IPS-NIHi11 (cell line): ENCODE results near the gene CYLD.
A peak's percentile ranks its signal among the peaks of the same experiment; 100 is the strongest.

Experiments
- DNase-seq: peaks from one replicate; pipeline ENCODE4 v3.0.0; 2012; ENCODE audit warnings: mixed read lengths, low spot score

The CYLD gene

DNA sequence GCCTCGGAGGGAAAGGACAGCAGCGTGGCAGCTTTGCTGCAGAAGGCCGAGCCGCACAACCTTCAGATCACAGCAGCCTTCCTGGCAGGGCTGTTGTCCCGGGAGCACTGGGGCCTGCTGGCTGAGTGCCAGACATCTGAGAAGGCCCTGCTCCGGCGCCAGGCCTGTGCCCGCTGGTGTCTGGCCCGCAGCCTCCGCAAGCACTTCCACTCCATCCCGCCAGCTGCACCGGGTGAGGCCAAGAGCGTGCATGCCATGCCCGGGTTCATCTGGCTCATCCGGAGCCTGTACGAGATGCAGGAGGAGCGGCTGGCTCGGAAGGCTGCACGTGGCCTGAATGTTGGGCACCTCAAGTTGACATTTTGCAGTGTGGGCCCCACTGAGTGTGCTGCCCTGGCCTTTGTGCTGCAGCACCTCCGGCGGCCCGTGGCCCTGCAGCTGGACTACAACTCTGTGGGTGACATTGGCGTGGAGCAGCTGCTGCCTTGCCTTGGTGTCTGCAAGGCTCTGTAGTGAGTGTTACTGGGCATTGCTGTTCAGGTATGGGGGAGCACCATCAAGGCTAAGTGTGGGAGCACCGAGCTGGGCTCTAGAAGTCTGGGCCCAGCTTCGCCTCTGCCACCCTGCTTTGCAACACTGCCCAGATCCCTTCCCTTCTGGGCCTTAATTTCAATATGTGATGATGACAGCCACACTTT is 29.9 kb upstream of the CYLD start:
- no peak for DNase-seq

DNA sequence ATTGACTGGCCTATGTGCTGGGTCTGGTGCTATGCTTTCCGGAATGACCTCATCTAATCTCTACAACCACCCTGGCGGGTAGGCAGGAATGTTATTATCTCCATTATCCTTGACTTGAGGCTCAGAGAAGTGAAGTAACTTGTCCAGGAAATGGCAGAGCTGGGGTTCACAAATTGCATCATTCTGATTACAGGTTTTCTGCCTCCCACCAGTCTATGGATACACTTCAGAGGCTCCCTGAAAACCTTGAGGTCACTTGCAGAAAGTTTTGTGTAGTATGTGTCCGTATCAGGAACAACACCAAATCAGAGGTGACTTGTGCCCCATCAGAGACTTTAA is 29.4 kb upstream of the CYLD start:
- DNase-seq, result no peak

DNA sequence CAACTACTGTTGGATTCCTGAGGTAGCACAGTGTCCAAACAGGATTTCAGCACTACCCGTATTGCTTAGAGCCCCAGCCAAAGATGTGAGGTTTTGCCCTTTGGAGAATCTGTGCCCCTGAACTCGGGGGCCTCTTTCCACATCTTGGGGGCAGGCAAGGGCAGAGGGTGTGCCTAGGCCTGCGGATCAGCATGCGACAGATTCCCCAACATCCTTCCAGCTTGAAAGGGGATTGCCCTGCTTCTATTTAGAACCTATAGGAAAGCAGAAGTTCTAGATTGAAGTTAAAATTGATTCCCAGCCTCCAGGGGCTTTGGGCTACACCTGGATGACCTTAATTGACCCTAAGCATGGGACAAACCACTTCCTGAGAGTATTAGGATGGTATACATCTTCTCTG is 28.9 kb upstream of the CYLD start:
- DNase-seq, result no peak

DNA sequence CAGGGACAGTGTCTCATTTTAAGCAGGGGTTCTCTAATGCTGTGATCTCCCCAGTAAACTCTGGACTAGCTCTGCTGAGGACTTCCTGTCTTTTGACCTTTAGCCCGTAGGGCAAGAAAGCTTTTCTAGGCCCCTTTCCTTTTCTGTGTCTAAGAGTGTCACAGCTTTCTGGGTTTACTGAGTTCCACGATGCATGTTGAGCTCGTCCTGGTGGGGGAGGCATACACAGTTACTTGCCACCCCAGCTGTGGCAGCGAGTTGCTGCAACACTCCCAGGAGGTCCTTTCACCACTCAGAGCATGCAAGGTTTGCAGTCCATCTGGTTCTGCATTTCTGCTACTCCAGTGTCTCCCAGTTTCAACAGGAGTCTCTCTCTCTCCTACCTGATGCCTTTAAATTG is 24.8 kb upstream of the CYLD start:
- DNase-seq, result no peak

DNA sequence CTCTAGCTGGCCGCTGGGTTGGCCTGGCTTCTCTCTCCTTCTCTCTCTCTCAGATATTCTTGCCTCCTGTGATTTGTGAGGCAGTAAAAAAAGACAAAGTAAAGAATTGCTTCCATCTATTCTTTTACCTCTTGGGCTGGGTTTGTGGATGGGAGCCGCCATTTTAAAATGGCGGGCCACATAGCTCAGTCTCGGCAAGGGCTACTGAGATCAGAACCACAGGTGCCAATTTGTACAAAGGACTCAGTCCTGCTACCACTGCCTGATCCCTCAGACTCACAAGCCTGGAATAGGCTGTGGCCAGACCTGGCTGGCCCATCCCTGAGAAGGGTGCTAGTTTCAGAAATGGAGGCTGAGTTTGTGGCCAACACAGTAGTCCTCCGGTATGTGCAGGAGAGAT is 24.4 kb upstream of the CYLD start:
- no peak for DNase-seq

DNA sequence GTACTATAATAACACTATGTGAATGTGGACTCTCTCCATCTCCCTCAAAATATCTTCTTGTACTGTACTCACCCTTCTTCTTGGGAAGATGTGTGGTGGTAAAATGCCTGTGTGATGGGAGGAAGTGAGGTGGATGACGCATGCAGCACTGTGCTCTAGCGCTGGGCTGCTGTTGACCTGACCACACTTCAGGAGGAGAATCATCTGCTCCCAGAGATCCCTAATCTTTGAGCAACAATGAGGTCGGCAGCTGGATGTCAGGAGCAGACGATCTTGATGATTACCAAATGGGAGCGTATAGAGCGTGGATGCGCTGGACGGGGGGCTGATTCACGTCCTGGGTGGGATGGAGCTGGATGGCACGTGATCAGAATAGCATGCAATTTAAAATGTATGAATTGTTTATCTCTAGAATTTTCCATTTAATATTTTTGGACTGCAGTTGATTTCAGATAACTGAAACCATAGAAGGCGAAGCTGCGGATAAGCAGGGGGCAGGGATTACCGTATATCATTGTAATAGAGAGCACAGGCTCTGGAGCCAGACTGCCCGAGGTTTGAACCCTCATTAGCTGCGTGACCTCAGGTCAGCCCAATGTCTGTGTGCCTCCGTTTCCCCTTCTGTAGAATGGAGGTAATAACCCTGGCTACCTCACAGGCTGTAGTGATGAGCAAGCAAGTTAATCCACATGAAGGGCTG is 23.7 kb upstream of the CYLD start:
- DNase-seq, result no peak

DNA sequence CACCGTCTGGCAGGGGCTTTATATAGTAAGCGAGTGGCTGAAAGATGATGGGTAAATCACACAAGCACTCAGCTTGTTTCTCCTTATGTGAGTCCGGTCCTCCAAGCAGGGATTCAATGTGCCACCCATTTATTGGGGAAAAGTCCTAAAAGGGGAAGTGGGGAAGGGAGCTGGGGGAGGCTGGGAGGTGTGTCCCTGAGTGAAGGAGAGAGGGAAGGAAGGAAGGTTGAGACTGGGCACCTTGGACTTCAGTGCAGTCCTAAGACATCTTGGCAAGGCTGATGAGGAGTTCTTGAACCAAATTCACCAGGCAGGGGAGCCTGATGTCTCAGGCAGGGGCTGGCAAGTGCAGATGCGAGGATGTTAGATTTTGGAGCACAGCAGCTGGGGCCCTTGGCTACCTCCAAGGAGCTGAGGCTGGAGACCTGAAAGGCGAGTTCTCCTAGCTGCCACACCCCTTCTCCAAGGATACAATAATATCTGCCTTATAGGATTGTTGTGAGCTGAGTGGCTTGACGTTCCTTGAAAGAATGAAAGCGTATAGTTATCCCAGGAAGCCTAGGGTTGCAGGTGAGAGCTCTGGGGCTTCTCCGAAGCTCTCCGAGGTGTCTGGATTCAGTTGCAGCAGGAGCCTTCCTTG is 23.0 kb upstream of the CYLD start:
- DNase-seq, result no peak

DNA sequence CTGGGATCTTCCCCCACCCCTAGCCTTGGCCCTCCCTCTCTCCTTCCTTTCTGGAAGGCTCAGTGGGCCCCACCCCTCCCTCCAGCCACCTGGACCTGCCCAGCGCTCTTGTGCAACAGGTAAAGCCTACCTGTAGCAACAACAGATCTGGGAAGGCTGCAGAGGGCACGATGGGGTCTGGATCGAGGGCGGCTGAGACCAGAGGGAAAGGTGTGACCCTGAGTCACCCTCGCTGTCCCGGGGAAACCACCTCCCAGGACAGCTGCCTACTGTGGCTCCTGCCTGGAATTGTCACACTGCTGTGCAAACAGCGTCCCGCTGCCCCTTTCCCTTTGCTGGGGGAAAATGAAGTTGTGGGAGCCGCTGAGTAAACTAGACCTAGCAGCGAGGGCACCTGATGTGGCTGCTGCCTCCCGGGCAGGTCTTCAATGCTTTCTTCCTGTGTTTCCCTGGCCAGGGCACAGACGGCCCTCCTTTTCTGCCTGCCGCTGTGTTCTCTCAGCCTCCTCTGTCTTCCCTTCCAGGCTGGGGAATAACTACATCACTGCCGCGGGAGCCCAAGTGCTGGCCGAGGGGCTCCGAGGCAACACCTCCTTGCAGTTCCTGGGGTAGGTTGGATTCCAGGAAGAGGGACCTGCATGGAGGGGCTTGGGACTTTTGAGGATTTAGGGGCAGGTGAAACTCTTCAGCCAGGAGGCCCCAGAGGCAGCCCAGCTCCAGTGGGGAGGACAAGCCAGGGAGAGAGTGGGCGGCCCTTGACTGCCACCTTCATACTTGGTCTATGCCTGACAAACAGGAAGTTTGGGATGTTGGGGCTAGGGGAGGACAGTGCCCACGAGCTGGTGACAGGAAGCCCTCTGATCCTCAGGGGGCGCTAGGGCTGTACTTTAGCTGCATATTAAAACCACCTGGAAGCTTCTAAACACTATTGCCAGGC is 22.2 kb upstream of the CYLD start:
- peak; percentile 46 for DNase-seq

DNA sequence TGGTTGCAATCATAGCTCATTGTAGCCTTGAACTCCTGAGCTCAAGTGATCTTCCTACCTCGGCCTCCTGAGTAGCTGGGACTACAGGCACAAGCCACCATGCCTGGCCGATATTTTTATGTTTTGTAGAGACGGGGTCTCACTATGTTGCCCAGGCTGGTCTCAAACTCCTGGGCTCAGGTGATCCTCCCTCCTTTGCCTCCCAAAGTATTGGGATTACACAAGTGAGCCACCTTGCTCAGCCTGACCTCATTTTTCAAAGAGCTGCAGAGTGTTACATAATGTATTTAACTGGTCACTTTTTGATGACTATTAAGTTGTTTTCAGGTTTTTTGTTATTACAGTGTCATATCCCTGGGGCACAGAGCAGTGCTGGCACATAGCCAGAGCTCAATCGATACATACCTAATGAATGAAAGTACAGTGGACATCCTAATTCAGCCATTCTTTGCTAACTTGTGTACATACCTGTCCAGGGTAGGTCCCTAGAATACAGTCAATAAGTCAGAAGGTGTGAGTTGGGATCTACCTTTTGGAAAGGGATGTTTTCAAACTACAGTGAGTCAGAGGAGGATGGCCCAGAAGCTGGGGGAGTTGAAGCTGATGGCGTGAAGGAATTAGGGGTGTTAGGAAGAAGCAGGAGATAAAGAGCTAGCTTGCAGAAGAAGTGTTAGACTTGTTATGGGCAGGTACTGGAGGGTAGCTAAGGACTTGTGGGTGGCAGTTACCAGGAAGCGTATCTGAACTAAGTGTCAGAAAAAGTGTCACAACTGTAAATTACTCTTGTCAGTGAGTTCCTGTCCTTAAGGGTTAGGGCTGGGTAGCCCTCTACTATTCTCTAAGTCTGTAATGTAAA is 20.1 kb upstream of the CYLD start:
- DNase-seq, result no peak

DNA sequence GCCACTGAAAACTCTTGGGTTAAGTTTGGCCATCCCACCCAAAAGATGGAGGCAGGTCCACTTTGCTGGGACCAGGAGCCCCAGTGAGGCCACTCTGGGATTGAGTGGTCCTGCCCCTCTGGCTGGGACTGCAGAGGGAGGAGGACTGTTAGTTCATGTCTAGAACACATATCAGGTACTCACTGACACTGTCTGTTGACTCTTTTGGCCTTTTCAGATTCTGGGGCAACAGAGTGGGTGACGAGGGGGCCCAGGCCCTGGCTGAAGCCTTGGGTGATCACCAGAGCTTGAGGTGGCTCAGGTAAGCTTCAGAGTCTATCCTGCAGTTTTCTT is 19.5 kb upstream of the CYLD start:
- DNase-seq, result no peak

DNA sequence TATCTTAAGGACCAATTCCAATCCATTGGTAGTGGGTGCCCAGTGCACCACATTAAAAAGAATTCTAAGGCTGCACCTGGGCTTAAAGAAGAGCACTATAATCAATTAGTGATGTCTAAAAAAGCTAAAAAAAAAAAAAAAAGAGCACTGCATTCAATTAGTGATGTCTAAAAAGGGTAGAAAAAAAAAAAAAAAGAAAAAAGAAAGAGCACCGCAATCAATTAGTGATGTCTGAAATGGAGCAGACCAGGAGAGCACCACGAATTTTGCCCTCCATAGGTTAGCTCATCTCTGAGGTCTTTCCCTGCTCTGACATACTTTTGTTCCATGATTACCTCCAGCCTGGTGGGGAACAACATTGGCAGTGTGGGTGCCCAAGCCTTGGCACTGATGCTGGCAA is 18.9 kb upstream of the CYLD start:
- DNase-seq, result no peak

DNA sequence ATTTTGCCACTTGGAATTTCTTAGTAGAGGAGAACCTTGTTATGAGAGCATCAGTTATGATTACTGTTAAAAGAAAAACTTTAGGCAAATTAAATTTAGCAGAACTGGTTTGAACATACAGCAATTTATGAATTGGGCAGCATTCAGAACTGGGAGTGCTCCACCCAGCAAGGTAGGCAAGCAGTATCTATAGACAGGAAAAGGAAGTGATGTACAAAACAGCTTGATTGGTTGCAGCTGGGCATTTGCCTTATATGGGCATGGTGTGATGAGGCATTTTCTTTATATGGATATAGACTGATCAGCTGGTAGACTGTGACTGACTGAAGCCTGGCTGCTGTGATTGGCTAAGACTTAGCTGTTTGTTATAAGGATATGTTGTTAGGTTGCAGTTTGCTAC is 17.6 kb upstream of the CYLD start:
- DNase-seq, result no peak

DNA sequence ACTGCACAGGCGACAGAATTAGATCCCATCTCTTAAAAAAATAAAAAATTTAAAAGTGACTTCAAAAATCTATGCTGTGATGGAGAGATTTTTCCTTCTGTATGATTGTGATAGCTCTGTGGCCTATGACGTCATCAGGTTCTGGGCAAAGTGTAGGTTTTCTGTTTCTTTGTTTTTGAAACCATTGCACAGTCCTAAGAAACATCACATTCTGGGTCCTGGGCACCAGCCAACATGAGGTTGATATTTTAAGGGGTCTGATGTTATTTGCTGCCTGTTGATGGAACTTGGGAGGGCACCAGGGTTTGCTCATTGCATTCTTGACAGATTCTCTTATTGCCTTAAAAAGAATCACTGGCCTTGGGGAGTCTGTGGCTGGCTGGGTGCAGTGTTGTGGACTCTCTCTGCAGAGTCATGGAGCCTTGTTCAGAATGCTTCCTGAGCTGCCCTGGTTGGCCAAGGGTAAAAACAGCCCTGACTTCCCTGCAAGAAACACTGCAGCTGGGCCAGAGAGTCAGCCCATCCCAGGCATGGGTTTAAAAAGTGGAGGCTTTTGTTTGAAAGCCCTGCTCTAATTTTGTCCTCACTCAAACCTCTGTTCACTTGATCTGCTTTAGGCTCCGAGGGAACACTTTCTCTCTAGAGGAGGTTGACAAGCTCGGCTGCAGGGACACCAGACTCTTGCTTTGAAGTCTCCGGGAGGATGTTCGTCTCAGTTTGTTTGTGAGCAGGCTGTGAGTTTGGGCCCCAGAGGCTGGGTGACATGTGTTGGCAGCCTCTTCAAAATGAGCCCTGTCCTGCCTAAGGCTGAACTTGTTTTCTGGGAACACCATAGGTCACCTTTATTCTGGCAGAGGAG is 10.5 kb upstream of the CYLD start:
- DNase-seq, result no peak

DNA sequence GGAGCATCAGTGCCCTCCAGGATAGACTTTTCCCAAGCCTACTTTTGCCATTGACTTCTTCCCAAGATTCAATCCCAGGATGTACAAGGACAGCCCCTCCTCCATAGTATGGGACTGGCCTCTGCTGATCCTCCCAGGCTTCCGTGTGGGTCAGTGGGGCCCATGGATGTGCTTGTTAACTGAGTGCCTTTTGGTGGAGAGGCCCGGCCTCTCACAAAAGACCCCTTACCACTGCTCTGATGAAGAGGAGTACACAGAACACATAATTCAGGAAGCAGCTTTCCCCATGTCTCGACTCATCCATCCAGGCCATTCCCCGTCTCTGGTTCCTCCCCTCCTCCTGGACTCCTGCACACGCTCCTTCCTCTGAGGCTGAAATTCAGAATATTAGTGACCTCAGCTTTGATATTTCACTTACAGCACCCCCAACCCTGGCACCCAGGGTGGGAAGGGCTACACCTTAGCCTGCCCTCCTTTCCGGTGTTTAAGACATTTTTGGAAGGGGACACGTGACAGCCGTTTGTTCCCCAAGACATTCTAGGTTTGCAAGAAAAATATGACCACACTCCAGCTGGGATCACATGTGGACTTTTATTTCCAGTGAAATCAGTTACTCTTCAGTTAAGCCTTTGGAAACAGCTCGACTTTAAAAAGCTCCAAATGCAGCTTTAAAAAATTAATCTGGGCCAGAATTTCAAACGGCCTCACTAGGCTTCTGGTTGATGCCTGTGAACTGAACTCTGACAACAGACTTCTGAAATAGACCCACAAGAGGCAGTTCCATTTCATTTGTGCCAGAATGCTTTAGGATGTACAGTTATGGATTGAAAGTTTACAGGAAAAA is 9.7 kb upstream of the CYLD start:
- DNase-seq, result no peak

DNA sequence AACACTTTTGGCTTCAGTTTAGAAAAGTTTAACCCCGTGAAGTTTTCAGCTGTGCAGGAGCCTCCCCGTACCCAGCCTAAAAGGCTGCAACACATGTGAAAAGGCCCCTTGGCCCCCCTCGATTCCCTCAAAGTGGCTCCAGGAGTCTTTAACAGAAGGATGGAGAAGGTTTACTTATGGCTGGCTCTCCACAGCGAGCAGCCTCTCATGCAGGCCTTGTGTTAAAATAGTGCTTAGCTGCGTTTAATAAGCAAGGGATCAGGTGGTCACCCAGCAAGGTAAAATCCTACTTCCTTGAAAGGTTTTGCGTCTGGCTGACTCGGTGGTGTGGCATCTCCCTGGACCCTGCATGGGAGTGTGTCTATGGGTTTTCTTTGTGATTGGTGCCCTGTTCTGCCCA is 8.4 kb upstream of the CYLD start:
- DNase-seq, result no peak

DNA sequence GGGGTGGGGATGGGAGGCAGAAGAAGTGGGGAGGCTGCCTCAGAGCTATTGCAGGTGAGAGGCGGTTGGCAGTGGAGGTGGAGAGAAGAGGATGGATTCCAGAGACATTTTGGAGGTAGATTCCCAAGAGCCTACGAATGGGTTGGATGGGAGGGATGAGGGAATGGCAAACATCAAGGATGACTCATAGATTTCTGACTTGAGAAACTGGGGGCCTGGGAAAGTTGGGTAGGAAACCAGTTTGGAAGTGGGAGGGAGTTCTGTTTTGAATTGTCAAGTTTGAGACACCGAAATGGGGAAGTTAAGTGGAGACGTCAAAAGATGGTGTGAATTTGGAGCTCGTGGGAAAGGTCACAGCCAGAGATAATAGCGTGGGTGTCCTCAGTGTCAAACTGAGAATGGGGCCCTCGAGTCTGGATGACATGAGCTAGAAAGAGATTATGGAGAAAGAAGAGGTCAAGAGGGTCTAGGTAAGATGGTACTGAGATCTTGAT is 6.2 kb upstream of the CYLD start:
- no peak for DNase-seq

DNA sequence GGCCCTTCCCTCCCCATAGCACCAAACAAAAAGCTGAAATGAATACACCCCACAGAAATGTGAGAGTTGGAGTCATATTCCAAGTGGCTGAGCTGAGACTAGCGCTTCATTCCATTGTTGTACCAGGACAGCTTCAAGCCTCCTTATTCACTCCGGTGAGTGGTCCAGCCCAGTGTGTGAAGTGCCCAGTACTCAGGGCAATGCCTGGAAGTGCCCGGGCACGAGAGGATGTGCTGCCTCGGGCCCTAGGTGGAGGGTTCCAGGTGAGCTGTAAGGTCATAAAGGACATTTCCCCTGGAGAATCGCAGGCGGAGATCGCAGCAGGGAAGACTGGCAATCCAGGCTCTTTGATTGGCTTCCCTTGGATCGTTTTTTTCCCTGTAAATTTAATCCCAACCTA is 5.4 kb upstream of the CYLD start:
- DNase-seq, result no peak

DNA sequence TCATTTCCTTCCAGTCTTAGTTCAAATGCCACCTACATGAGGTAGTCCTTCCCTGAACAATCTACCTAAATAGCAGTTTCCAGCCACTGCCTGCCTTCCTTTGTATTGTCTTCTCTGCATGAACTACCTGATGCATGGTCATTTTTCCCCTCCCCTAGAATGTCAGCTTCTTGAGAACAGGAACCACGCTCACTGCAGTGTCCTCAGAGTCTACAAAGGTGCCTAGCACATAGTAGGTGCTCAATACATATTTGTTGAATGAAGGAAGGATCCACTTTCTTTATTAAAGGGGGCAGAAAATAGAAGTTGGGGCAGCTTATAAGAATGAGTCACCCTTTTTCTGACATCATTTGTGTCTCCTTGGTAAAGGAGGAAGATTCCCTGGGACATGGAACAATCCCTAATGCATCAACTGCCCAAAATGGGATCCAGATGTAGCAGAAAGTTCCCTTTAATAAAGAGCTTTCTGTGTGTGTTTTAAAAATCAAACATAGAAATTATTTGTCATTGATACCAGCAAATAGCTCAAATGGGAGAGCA is 4.4 kb upstream of the CYLD start:
- DNase-seq, result no peak

DNA sequence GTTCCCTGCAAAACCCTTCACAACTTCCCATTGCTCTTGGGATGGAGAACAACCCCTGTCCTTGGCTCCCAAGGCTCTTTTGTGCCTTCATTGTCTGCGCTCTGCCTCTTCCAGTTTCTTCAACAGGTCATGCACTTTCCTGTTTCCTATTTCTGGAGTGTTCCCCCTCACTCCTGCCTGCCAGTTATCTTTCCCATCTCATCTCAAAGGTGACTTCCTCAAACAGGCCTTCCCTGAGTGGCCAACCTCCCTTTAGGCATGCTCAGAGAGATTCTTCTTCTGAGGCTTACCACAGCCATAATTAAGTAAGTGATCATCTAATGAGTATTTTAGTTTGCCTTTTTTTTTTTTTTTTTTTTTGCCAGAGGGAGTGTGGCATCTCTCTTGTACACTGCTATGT is 2.9 kb upstream of the CYLD start:
- no peak for DNase-seq
